GM19372 (cell line): ENCODE data around the gene CCDC74B.
"Not testable (repeated sequence)": the region's sequence is repeated elsewhere in the genome, so short reads cannot be mapped to it uniquely, and the experiment has no call there.

Experiments
- ATAC-seq: cut with Tn5 transposase; IDR thresholded peaks from one replicate; pipeline ENCODE4 v1.9.1; 2021; ENCODE audit warnings: mild to moderate bottlenecking, low read depth, moderate library complexity; ENCODE audit not compliant: unreplicated experiment

CCDC74B gene

DNA sequence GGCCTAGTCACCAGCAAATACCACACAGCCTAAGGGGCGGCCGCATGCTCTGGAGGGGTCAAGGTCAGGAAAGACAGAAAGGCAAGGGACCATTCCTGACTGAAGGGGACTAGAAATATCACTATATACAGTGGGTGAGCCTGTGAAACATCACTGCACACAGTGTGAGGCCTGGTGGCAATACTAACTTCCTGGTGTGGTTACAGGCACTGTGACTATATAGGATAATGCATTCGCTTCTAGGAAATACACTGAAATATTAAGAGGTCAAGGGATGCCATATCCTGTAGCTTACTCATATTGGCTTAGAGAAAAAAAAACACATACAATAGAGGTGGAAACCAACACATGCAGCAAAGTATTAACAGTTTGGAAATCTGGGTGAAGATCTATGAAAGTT, 24.3 kb upstream of the CCDC74B start:
- ATAC-seq: not testable (repeated sequence)

DNA sequence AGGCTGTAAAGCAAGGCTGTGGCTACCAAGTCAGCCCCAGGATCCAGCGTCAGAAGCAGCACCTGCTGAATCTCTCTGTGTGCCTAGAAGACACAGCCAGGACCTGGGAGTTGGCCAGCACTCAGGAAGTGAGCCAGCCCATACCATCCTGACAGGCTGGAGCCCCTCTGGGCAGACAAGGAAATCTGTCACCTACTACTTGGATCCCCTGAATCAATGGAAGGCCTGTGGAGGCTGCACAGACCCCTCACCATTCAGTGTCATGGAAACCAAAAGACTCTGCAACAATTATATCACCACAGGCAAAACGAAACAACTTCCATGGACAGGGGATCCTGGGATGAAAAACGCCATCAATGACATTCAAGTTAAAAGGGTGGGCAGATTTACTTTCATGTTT, 21.7 kb upstream of the CCDC74B start:
- not testable (repeated sequence) for ATAC-seq

DNA sequence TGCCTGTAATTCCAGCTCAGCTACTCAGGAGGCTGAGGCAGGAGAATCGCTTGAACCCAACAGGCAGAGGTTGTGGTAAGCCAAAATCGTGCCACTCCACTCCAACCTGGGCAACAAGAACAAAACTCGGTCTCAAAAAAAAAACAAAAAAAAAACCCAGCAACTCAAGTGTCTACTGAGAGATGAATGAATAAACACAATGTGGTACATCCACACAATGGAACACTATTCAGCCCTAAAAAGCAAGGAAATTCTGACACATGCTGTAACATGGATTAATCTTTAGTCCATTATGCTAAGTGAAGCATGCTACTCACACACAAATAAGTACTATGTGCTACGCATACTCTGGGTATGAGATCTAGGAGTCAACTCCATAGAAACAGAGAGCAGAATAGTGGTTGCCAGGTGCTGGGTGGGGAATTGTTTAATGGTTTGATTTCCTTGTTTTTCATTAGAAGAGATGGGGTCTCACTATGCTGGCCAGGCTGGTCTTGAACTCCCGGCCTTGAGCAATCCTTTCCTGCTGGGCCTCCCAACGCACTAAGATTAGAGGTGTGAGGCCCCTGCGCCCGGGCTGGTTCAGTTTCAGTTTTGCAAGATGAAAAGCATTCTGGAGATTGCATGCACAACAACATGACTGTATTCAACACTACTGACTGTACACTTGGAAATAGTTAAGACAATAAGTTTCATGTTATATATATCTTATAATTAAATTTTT, 20.5 kb upstream of the CCDC74B start:
- ATAC-seq: no peak

DNA sequence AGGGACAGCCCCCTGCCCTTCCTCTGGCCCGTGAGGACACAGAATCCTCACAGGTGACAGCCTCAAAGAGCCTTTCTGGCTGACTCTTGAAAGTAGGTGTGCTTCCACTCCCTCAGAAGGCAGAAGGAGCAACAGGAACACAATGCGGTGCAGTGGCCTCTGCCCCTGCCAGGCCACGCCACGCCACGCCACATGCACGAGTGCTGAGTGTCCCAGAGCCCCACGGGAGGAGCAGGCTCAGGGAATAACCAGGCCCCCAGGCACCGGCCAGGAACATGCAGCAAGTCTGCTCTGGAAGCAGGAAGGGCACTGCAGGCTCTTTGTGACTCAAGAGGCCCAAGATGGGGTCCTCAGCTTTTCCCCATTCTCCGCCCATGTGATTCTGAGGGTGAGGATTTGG, 18.1 kb upstream of the CCDC74B start:
- no peak for ATAC-seq

DNA sequence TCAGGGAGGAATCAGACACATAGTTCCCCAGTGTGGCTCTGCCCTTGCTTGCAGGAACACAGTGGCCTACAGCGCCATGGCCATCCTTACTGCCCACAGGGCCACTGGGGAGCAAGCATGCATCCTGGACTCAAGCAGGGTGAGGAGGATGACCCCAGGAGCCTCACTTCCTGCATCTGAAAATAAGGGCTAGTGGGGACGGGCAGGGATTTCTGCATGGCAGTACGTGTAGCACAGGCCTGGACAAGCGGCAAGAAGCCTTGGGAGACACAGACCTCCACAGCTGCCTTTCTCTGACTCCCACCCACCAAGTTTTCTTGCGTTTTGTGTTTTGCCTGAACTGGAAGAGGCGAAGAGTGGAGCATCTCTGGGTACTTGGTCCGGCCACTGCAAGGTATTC, 17.6 kb upstream of the CCDC74B start:
- not testable (repeated sequence) for ATAC-seq

DNA sequence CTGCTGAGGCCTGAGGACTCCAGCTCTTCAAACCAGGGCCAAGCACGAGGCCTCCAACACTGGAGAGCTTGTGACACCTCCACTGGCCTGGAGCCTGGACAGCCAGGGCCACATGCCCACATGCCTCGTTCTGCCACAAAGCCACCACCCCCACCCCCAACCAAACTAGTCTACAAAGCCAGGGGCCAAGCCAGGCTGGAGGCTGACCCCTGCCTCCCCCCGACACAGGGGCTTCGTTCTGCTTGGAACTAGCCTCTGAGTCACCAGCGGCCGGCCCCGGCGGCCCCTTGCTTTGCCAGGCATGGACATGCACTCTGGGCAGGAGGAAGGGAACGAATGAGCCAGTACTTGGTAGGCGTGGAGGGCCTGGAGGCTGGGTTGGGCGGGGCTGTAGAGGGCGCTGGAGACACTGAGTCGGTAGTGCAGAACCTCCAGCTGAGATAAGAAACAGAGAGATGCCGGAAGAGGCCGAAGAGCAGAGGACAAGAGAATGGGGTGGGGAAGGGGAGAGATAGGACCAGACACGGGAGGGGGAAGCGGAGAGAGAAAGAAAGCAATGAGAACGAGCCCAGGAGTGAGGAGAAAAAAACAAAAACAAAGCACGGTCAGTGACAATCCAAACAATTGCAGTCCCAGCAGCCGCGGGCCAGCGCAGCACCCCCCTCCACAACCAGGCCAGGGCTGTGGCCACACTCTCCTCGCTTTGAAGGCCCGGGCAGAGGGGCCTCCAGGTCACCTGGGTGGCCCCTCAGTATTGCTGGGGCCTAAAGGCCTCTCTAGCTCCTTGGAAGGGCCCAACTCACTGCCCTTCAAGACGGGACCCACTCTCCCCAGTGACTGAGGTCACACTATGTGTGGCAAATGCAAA, 16.2 kb upstream of the CCDC74B start:
- ATAC-seq: not testable (repeated sequence)

DNA sequence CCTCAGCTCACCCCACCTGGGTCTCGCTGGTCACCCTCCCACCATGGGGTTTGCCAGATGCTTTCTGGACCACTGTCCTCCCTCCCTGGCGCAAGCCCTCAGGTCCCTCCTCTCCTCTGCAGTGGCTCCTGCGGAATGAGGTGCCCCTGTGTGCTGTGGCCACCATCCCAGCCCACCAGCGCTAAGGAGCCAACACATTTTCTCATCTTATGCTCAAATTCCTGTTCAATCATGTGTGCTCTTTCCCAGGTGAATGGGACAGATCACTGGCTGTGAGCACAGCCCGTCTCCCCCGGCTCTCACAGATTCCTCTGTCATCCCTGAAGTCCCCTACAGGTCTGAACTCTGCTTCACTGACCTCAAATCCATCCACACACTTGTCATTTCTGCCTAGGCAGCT, 15.2 kb upstream of the CCDC74B start:
- ATAC-seq: no peak

DNA sequence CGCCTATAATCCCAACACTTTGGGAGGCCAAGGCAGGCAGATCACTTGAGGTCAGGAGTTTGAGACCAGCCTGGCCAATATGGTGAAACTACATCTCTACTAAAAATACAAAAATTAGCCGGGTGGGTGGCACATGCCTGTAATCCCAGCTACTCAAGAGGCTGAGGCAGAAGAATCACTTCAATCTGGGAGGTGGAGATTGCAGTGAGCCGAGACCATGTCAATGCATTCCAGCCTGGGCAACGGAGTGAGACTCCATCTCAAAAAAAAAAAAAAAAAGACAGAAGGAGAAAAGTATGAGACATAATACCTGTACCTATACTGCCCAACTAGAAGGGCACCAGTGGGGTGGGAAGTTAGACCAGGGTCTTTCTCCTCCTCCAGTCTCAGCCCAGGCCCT, 14.5 kb upstream of the CCDC74B start:
- ATAC-seq: not testable (repeated sequence)

DNA sequence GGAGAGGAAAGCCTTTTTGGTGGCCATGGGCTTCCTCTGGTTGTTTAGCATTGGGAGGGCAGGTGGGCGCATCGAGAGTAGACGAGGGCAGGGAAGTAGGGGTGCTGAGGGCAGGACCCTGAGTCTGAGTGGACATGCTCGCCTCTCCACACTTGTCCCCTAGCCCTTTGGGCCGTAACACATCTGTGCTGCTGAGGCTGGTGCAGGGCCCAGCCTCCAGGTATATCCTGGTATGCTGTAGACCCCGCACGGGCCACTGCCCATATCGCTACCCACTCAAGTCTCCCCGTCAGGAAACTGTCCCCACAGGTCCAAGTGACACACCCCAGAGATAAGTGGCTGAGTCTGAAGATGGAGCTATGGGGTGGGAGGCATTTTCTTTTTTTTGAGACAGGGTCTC, 13.7 kb upstream of the CCDC74B start:
- no peak for ATAC-seq

DNA sequence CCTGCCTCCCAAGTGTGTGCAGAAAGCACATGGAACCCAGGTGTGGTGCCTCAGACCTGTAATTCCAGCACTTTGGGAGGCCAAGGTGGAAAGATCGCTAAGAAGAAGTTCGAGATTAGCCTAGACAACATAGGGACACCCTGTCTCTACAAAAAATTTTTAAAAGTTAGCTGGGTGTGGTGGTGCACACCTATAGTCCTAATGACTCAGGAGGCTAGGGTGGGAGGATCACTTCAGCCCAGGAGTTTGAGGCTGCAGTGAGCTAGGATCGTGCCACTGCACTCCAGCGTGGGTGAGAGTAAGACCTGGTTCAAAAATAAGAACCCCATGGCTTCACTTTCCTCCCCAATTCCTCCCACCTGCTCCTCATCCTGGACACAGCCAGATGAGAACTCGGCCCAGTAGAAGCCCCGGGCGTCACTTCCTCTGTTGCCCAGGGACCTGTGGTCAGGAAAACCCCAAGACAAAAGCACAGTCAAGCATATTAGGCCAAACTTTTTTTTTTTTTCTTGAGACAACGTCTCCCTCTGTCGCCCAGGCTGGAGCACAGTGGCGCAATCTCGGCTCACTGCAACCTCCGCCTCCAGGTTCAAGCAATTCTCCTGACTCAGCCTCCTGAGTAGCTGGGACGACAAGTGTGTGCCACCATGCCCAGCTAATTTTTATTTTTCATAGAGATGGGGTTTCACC, 13.1 kb upstream of the CCDC74B start:
- peak; percentile 81 for ATAC-seq

DNA sequence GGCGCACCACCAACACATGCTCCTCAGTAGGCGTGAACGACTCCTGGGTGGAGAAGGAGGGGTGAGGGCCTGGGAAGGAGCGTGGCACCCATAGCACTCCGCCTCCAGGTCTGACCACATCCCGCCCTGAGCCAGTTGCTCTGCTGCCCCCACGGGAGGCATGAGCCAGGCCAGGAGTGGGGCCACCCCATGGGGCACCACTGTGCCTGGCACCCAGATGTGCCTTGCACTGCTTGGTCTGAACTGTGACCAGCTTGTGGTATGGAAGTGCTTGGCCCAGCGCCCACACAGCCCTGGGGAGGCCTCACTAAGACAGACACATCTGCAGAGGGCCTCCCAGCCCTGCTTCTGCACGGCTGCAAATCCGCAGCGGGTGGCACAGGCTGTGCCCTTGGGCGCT, 12.4 kb upstream of the CCDC74B start:
- ATAC-seq: peak; percentile 24

DNA sequence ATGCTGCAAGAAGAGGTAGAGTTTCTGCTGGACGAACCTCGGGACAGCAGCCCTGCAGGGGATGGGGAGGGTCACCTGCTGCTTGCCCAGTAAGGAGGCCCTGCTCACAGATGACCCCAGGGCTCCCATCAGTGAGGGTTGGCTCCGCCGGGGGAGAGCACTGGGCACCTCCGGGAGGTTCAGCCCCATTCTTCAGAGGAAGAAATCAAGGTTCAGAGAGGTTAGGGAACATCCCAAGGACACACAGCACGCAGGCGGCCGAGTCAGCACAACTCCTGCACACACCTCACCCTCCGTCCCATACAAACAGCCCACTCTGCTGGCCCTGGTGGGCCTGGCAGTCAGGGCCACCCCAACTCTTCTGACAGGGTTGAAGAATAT, 11.7 kb upstream of the CCDC74B start:
- ATAC-seq: no peak

DNA sequence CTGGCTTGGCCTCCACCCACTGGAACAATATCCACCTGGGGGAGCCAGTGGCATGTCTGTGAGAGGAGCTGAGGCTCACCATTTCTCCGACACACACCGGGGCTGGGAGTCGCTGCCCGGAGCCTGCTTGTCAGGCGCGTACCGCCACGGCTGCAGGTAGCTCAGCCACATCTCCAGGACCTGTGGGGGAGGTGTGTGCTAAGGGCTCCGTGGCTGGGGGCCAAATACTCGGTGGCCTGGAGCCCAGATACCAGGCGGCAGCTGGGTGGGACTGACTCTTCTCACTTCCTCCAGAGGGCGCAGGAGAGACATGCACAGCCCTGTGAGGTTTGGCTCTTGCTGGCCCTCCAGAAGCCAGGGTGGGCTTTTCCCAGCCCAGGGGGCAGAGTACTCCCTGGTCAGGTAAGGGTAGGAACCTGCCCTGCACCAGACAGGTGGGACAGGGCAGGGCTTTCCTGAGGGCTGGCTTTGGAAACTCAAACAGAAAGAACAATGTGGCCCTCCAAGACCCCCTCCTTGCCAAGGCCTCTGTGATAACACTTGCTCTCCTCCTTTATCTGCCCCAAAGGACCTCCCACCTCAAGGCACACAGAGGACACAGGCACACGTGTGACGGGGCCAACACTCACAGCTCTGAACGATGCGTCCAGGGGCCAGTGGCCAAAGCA, 11.2 kb upstream of the CCDC74B start:
- not testable (repeated sequence) for ATAC-seq

DNA sequence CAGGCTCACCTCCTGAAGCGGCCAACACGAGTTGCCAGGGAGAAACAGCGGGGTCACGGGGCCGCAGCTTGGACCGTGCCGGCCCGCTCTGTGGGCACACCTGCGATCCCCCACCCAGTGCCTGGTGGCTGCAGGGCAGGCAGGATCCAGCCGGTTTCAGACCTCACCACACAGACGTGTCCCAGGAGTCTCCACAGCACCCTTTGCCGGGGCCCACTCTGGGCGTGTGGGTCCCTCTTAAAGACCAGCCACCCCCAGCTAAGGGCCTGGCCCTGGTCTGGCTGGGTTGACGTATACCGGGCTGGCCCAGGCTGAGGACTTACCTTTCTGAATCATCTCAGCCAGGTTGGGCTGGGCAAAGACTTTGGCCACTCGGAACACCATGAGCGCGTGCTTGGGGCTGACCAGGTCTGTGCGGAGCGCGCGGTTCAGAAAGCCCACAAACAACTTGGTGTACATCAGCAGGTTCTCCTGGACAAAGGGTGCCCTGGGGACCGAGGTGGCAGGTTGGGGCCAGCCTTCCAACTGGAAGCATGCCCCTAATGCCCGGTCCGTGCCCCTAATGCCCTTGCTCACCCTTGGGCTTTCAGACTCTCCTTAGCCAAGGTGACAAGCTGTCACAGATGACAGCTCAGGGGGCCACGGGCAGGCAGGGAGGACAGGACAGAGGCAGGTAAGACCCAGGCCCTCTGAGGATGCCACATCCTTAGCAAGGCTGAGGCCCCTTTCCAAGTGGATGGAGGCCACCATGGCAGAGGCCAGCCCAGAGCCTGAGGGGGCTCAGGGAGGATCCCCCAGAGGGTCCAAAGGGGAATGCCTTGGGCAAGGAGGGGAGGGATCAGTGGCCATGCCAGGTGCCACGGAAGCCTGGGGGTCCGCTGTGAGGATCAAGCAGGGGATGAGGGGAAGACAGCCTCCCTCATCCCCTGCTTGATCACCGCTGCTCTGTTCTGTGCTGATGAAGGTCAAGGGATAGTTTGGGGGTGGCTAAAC, 10.2 kb upstream of the CCDC74B start:
- ATAC-seq: no peak

DNA sequence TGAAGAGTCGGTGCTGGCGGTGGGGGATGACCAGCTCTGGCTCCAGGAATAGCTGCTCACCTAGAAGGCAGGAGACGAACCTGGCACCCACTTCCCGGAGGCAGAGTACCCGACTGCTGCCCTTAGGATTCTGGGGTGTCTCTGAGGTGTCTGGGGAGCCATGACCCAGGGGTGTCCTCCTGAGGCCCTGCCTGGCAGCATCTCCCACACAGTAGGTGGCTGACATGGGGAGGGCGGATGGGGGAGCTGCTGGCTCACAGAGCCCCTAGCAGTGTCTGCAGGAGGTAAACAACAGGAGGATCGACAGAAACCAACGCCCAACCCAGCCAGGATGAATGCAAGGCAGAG, 9.5 kb upstream of the CCDC74B start:
- ATAC-seq: not testable (repeated sequence)

DNA sequence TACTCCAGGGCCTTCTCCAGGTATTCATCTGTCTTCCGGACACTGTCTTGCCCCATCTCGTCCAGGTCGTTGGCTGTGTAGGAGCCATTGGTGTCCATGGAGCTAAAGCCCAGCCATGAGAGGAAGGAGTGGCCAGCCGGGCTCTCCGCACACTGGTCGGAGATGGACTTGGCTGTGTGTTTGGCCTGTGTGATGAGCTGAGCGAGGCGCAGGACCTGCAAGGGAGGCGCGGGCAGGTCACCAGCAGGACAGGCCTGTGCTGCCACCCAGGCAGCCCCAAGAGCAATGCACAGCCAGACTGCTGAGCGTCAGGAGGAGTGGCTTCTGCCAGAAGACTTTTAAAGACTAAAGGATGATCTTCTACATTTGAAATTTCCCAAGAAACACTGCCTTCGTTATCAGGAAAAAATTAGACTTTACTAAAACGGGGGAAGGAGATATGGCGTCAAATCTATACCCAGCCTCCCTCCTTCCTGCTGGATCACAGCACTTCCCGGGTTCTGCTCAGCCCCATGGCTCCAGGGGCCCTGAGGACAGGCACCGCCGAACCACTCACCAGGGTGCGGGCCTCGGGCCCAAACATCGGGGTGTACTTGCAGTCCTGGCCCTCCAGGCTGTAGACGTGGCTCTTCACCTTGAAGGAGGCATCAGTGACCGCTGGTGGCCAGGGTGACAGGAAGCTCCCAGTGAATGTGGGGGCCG, 9.0 kb upstream of the CCDC74B start:
- not testable (repeated sequence) for ATAC-seq

DNA sequence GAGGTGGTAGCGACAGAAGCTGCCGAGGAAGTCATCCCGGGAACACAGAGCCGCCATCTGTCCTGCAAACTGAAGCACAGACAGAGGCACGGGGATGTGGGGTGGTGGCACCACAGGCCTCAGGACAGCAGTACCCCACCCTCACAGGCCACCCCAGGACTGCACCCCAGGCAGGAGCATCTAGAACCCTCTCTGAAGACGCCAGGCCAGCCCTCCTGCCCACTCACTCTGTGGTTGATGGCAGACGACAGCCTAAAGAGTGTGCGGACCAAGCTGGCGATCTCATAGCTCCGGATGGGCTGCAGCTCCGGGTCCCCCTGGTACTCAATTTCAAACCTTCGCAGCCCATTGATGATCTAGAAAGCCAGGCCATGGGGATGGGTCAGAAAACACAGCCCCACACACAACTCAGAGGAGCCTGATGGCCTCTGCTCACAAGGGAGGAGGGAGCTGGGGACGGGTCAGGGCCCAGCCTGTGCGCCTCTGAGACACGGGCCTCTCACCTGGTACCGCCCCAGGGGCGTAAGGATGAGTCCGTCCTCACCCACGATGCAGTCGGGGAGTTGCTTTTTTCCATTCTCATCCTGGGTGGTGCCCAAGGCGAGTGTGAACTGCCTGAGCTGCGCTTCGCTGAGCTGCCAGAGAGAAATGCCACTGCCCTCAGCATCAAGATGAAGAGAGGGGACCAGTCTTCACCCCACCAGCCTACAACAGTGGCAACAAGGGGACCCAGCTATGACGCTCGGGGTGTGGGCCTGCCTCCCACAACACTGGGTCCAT, 8.1 kb upstream of the CCDC74B start:
- no peak for ATAC-seq

DNA sequence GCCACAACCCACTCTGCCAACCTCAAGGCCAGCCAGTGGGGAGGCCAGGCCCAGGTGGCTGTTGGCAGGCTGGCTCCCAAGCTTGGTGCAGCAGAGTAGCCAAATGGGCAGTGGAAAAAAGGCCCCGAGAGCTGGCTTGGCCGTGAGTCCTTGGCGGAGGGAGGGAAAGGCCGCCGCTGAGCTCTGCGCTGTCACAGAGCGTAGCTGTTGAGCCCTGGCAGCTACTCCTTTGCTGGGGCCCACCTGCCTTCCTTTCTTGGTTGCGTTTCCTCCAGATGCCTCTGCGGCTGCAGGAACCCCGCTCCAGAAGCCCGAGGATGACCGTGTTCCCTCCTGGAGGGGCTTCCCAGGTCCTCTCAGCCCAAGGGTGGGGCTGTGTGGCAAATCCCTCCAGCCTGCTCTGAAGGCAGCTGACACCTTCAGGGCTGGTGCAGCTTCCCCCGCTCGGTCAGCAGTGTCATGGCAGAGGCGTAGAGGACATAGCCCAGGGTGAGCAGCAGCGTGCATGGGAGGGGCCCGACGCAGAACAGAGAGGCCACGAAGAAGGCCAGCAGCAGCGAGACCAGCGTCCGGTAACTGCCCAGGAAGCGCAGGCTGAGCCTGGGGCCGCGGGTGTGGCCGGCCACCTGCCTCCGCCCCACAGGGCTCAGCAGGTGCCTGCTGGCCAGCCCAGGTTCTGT, 7.4 kb upstream of the CCDC74B start:
- ATAC-seq: not testable (repeated sequence)
